ENCODE data around the gene NDUFV1. TPM values are rescaled to one million over a fixed set of nuclear protein-coding genes. Genes with fewer than 3 reads are reported as not detected.

The NDUFV1 gene
- total and polyA plus RNA-seq, 9 of the 15 experiments (the other 6 are each of a cell fraction or from before 2014, with no cell fraction given): 10.8 to 423 (median 209) TPM

- TF ChIP-seq ZNF263 (CRISPR knock-in tag; IDR thresholded peaks at IDR 0.05; ENCODE audit: borderline replicate concordance) (no peak), MCM5 (IDR thresholded peaks at IDR 0.05; ENCODE audit: low read depth) (no peak), TAF1 (IDR thresholded peaks at IDR 0.05; ENCODE audit: control insufficient read depth, extremely low read depth, insufficient read depth, low read length, severe bottlenecking) (no peak), SRSF3 (IDR thresholded peaks at IDR 0.05; ENCODE audit: insufficient read depth, low read length) (no peak), ZNF316 (IDR thresholded peaks at IDR 0.05) (no peak), USF1 (CRISPR knock-in tag; IDR thresholded peaks at IDR 0.05) (peak; percentile 79), SIRT6 (IDR thresholded peaks at IDR 0.05; ENCODE audit: low read depth, low read length) (no peak), SMAD4 (CRISPR knock-in tag; conservative IDR thresholded peaks at IDR 0.05) (peak; percentile 69), NONO (IDR thresholded peaks at IDR 0.05; ENCODE audit: low read depth in 2 of 2, low read length in 1 of 2) (no peak), NR2F6 (CRISPR knock-in tag; IDR thresholded peaks at IDR 0.05) (no peak), HEY1 (CRISPR knock-in tag; IDR thresholded peaks at IDR 0.05; ENCODE audit: borderline replicate concordance) (no peak), SIN3B (IDR thresholded peaks at IDR 0.05; ENCODE audit: low read depth) (no peak), TAF15 (IDR thresholded peaks at IDR 0.05; ENCODE audit: low read depth, low read length) (no peak), GABPA (tag; conservative IDR thresholded peaks at IDR 0.05; ENCODE audit: low read depth) (peak; percentile 22; the same call in 1 of the 2 replicates), RREB1 (CRISPR knock-in tag; IDR thresholded peaks at IDR 0.05) (no peak), ZNF143 (CRISPR knock-in tag; IDR thresholded peaks at IDR 0.05) (no peak)
These were observed 33.9 kb upstream of the NDUFV1 start (continued) for GRCh38 chr11:67572747-67573419.
